Stimulated activated CD4-positive, alpha-beta T cell treated with anti-CD3 and anti-CD28 coated beads, TNF-alpha, amount 100 ng/mL, for 4 hours (primary cell): ENCODE results near the gene SLC29A2.

Experiments
- DNase-seq, 3 experiments: peaks; one replicate each; pipeline ENCODE4 v3.0.0-alpha.2; 2020; ENCODE audit warnings: low read depth in 3 of 3

Gene SLC29A2

DNA sequence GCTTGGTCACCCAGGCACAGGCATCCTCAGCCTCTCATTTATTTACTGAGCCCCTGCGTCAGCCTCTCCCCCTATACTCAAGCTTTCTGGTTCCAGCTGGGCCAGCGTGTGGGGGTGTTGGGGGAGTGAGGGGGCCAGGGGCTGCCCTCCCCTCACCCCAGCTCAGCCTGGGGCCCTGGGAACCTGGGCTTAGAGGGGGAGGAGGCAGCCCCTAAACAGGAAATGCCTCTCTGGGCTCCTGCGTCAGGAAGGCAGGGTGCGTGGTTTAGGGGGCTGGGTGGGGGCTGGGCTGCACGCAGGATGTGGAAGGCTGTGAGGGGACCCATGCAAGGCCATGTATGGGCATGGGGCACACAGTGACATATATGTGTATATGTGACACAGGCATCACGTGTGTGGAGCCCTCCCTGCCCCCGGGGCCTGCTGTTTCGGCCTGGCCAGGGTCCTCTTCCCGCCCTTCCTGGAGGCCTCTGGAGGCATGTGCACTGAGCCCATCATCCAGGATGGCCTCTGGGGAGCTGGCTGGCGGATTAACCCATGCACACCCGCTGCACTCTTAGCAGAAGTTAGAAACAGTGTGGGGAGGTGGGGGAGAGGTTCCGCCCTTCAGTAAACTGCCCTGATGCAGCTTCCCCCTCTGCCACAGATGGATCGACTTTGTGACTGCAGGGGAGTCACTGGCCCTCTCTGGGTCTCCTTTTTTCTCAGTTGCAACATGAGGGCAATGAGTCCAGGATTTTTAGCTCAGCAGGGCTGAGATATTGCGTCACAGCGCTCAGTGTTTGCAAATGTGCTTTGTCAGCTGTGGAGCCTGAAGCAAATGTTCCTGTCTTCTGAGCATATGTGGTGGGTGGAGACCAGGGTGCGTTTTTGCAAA lies 53.6 kb downstream of the SLC29A2 start:
- DNase-seq = no peak

DNA sequence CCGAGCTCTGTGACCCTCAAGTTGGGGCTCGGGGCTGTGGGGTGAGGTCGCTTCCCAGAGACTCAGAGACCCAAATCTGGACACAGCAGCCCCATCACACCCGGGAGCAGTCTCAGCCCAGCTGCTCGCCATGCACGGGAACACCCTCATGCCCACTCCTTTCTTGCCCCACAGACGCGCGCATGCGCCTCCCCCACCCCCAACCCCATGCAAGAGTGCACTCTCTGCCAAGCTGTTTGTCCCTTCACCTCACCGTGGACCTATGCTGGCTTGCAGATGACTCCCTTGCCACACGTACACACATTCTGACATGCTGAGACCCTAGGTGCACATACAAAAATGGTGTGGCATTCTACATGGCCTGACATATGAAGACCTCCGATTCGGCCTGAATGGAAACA lies 54.2 kb downstream of the SLC29A2 start:
- no peak for DNase-seq

DNA sequence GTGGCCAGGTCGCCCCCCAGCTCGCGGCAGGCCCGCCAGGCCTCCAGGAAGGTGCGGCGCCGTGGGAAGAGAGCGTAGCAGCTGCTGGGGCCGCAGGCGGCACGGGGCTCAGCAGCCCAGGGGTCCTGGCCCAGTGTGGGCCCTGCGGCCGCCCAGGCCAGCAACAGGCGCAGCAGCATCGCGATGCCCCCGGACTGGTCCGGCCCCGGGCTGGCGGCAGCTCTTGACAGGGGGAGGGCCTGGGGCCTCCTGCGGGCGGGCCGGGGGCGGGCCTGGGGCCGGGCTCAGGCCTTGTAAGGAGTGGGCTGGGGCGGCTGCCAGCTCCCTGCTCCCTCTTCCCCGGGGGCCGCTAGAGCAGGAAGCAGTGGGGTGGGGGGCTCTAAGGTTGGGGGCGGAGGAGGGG lies 54.7 kb downstream of the SLC29A2 start, which contains the start of gene CD248:
CD248 (minus strand) TSS at position 196 of the 403 bp plus-strand sequence; CDS start at position 179, 17 bp downstream.
- no peak for DNase-seq

DNA sequence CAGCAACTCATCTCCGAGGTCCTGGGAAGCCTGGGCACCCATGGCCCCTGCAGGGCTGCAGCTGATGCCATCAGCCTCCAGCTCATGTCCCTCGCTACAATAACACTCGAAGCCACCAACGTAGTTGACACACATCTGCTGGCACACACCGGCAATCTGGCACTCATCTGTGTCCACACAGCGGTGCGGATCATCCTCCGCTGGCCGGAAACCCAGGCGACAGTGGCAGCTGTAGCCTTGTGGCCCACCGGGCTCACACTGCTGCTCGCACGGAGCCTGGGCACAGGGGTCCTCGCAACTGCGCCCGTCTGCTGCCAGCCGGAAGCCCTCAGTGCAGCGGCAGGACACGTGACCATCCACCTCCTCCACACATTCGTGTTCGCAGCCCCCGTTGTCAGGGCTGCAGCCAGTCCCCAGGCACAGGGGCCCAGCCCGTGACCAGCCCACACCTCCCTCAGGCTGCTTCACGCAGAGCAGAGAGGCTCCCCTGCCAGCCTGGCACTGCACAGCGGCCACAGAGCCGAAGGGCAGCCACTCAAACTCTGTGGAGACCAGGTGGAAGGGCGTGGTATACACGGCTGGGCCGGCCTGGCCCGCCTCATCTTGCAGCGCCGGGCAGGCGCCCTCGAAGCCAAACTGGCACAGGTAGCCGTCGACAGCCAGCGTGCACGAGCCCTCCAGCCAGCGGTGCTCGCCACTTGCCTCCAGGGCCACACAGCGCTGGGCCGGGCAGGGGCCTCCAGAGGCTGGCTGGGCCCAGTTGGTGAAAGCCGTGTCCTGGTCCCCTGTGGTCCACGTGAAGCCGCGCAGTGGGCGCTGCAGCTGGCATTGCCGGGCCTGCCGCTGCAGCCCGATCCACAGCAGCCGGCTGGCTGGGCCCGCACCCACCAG lies 55.4 kb downstream of the SLC29A2 start:
- DNase-seq = no peak

DNA sequence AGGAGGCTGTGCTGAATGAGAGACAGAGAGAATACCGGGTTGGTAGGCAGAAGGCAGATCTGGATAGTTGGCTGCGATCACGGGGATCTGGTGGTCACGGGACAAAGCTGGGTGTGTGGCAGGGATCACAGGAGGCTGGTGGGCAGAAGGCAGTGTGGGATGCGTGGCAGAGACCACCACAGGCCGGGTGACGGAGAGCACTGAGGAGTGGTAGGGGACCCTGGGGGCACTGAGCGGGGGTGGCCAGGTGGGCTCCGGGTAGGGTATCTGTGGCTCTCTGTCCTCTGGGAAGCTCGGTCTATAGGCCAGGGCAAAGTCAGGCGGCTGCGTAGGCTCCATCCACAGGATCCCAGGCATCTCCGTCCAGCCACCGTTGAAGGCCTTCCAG lies 56.1 kb downstream of the SLC29A2 start:
- no peak for DNase-seq

DNA sequence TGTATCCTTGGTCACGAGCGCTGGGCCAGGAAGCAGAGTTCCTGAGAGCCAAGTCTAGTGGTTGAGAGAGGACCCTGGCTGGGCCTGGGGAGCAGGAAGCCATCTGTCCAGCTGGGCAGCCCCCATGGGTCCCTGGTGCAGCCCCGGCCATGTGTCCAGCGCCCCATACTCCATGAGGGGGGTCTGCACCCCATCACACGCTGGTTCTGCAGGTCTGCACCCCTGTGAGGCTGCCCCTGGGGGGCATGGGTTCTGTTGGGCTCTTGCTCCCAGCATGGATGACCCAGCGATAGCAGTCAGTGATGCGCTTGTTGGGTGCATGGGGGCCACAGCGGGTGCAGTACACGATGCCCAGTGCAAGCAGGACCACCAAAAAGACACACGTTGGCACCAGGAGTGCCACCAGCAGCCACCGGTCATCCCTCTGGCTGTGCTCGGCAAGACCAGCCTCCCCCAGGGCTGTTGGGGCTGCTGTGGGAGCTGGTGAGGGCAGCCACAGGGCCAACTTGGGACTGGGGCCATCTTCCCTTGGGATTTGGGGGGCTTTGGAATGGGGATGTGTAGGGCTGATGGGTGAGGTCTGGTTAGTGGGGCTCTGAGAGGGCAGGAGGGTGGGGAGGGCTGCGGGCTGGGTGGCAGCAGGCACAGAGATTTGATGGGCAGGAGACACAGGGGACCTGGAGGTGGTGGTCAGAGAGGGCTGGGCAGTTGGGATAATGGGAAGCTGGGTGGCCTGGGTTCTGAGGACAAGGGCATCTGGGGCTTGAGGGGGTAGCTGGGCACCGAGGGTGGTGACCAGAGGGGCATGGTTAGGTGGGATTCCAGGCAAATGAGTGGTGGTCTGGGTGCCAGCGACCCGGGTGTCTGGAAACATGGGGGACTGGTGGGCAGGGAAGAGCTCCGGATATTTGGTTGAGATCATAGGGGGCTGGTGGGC lies 56.7 kb downstream of the SLC29A2 start:
- DNase-seq = no peak

DNA sequence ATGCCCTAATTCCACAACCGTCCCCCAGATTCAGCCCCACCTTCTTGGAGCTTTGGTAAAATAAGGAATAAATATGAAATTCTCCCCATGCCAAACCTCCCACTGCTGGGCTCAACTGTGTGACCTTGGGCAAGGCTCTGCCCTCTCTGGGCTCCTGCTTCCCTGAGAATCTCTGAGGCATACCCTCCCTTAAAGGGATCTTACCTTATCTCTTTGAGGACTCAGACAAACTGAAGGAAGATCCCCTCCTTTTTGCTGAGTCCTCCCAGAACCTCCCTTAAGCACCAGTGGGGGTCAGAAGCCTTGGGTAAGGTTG lies 57.4 kb downstream of the SLC29A2 start:
- DNase-seq = no peak

DNA sequence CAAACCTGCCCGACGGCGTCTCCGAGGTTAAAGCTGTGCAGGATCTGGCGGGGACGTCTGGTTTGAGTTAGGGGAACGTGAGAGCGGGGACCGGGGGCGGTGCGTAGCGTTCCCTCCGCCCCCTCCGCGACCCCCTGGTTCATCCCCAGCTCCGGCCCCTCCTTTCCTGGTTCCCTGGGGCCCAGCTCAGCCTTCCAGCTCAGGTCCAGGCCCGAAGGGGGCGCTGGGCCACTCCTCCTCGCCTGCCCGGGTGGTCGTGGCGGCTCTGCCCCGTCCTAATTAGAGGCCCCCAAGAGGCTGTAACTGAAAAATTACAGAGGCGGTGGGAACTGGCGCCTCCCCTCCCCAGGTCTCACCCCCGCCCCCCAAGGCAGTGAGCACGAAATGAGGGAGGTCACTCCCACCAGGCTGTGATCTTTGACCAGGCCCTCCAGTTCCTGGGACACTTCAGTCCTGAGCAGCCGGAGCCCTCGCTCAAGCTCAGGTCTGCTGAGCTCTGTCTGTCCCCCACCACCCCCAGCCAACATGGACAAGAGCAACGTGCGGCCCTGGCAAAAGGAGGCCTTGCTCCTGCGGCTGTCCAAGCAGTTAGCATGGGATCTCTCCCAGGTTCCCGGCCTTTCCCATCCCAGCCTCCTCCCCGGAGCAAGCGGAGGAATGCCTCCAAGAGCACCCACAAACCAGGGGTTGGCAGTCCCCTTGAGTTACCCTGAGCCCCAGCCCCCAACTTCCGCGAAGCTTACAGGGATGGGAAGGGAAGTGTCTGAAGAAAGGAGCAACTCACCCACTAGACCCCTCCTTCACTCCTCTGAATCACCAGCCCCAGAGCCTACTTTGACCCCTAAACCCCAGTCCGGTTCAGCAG lies 58.0 kb downstream of the SLC29A2 start:
- DNase-seq = no peak

DNA sequence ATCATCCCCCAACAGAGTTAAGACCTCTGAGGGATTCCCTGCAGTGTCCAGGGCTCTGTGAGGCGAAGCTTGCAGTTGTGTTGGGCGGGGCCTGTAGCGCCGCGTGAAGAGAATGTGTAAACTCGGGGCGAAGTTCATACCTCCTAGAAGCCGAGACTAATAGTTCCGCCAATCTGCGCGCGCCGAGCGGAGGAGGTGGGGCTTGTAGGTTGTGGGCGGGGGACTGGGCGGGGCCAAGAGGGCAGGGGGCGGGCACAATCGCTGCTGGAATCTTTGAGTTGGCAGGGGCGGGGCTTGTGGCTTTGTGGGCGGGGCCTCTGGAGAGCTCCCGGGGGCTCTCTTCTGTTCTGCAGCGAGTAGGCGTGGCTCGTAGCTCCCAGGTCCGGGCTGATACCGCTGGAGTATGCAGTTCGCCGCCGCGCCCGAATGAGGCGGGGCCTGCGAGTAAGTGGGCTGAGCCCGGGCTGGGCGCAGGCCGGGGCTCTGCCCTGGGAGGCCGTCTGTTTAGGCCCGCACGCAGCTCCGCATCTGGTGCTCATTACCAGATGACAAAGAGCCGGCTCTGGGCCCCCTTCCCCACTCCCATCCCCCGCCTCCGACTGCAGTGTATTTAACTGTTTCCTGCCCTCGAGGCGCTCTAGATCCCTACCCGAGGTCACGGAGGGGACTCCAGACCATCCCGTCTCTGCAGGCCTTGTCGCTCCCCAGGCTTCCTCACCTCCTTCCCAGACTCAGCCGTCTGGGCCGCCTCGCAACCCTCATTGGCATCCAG lies 58.8 kb downstream of the SLC29A2 start:
- DNase-seq = peak; percentile 93 to 98 (median 97)
